Smooth muscle cell of bladder (primary cell): ENCODE data around the gene MAGED2. TPM values are rescaled to one million over a fixed set of nuclear protein-coding genes. Genes with fewer than 3 reads are reported as not detected.

Experiments used
- total RNA-seq: library from RNA; depleted of rRNA; stranded (reverse); fragments of >200 nt; gene quantifications from 2 replicates; pipeline ENCODE4 v1.2.3, GENCODE V29; 2014

The MAGED2 gene, protein sequence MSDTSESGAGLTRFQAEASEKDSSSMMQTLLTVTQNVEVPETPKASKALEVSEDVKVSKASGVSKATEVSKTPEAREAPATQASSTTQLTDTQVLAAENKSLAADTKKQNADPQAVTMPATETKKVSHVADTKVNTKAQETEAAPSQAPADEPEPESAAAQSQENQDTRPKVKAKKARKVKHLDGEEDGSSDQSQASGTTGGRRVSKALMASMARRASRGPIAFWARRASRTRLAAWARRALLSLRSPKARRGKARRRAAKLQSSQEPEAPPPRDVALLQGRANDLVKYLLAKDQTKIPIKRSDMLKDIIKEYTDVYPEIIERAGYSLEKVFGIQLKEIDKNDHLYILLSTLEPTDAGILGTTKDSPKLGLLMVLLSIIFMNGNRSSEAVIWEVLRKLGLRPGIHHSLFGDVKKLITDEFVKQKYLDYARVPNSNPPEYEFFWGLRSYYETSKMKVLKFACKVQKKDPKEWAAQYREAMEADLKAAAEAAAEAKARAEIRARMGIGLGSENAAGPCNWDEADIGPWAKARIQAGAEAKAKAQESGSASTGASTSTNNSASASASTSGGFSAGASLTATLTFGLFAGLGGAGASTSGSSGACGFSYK
- 194 and 218 TPM in 2 replicates for total RNA-seq

DNA sequence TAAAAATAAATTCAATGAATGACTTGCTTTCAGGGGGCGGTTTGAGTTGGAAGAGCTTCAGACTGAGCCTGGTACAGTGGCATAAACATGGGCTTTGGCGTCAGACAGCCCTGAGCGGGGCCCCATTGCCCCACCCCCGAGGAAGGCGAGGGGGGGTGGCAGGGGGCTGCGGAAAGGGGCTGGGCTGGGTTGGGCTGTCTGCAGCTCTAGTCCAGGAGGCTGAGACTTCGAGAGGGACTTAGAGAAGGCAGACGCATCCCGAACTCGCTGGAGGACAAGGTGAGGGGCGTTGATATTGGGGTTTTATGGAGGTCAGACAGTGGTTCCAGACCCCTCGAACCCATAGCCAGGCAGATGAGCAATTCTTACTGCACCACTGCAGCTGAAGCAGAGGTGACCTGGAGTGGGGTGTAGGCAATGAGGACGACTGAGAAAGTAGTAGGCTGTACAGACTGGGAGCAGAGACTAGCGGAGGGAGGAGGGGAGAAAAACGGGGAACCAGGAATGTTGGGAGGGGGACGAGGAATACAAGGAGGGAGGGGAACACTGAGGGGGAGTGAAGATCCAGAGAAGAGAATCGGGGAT is at the start of gene MAGED2:
Gene MAGED2, plus strand, starts transcription at position 222 of the 585 bp plus-strand sequence. CDS start 1,587 bp downstream, outside the sequence.

DNA sequence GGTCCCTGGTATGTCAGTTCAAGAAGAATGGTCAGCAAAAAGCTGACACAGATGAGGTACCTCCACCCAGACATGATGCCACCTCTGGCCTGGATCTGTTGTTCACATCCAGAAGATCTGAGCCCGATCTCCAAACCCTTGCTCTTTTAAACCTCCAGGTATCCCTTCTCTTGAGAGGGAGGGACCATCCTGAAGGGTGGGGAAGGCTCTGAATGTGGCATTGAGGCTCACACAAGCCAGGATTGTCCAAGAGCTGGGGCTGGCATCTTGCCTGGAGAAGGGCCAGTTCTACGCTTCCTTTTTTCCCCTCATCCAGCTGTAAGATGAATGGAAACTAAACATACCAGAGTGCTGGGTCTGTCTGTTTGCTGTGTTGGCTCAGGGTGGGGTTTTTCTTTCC is 9.4 kb upstream of the MAGED2 start, which contains the start of gene ITIH6:
Gene ITIH6, minus strand, starts transcription at position 119 of the 400 bp plus-strand sequence. Its CDS starts 45 bp downstream, at position 74.

Other genes starting within 250 kb of the MAGED2 start
- not detected in 2 replicates for gene ITIH6, start 9.5 kb upstream of the MAGED2 start, total RNA-seq
- 7.7 and 14.0 TPM in 2 replicates for gene TRO, start 113.1 kb downstream of the MAGED2 start, total RNA-seq
- gene PFKFB1, start 186.4 kb downstream of the MAGED2 start, total RNA-seq = under 0.01 TPM in 1 of 2 replicates, not detected in the other
- gene APEX2, start 192.6 kb downstream of the MAGED2 start, total RNA-seq = 3.6 and 4.0 TPM in 2 replicates
- gene ALAS2, start 223.2 kb downstream of the MAGED2 start, total RNA-seq = not detected in 2 replicates